Esophagus (tissue), 2 donors: ENCODE results near the gene FAM149B1. TPM values are rescaled to one million over a fixed set of nuclear protein-coding genes. Genes with fewer than 3 reads are reported as not detected.

ENCODE experiments used
- H3K27ac ChIP-seq, 2 donors: one replicate each; pipeline ENCODE4 v1.5.1; 2013; ENCODE audit warnings: low read depth in 2 of 2, mild to moderate bottlenecking in 2 of 2, inconsistent platforms in 1 of 2, low read length in 1 of 2, moderate library complexity in 1 of 2
- H3K27me3 ChIP-seq, 2 donors: one replicate each; pipeline ENCODE4 v1.6.1; 2013; ENCODE audit warnings: low read length in 2 of 2, control low read depth in 1 of 2, mild to moderate bottlenecking in 1 of 2; ENCODE audit not compliant: insufficient read depth in 2 of 2, control insufficient read depth in 1 of 2
- H3K36me3 ChIP-seq, 2 donors: one replicate each; pipeline ENCODE4 v1.6.1; 2013; ENCODE audit warnings: low read length in 1 of 2; ENCODE audit not compliant: control insufficient read depth in 2 of 2, insufficient read depth in 2 of 2
- H3K4me1 ChIP-seq, 2 donors: one replicate each; pipeline ENCODE4 v1.6.1; 2013; ENCODE audit warnings: low read length in 1 of 2; ENCODE audit not compliant: control insufficient read depth in 2 of 2, insufficient read depth in 2 of 2
- H3K4me3 ChIP-seq, 2 donors: one replicate each; pipeline ENCODE4 v1.5.1; 2013; ENCODE audit warnings: low read length in 2 of 2, mild to moderate bottlenecking in 2 of 2, low read depth in 1 of 2, moderate library complexity in 1 of 2
- H3K9me3 ChIP-seq, 2 donors: one replicate each; pipeline ENCODE4 v1.6.1; 2013; ENCODE audit warnings: mild to moderate bottlenecking in 2 of 2, low read depth in 1 of 2, low read length in 1 of 2, moderate library complexity in 1 of 2; ENCODE audit not compliant: control insufficient read depth in 2 of 2, insufficient read depth in 1 of 2
- WGBS, 2 donors: extraction: QIAGEN DNeasy Blood & Tissue Kit; methylation state at CpG; one replicate each; pipeline ENCODE4 v1.1.7; 2013; 5-methylcytosine and 5-hydroxymethylcytosine counted together
- polyA plus RNA-seq, 2 donors: library from polyadenylated mRNA; stranded (reverse); fragments of 200-250 nt; gene quantifications; one replicate each; pipeline ENCODE4 v1.2.3, GENCODE V29; 2013
- donor health status: healthy with polysubstance abuse.
- donor health status: Bipolar disorder and iron deficiency.

Gene FAM149B1
- polyA plus RNA-seq, 2 donors: 9.4 to 21.7 TPM

GRCh38 chr10:73220989-73221388, 53.1 kb downstream of the FAM149B1 start:
- Histone ChIP-seq H3K9me3 (no peaks in the 10 kb centered on the region), H3K27ac (no peak overlapping the region), H3K4me3 (no peak overlapping the region), H3K36me3 (peaks cover 0 to 5% of the 10 kb centered on the region in 2 donors), H3K4me1 (no peaks in the 10 kb centered on the region), H3K27me3 (no peaks in the 10 kb centered on the region)
- 98% methylated on average over 1 of the region's 1 CpG for WGBS, 2 donors

- H3K27ac ChIP-seq: no peak overlapping the region
- no peak overlapping the region for H3K4me3 ChIP-seq
- no peaks in the 10 kb centered on the region for H3K27me3 ChIP-seq
- no peaks in the 10 kb centered on the region for H3K4me1 ChIP-seq
- H3K36me3 ChIP-seq: peaks cover 0 to 2% of the 10 kb centered on the region in 2 donors
- H3K9me3 ChIP-seq: no peaks in the 10 kb centered on the region
These were observed 57.6 kb downstream of the FAM149B1 start for GRCh38 chr10:73225518-73225917.

GRCh38 chr10:73226663-73227062, 58.7 kb downstream of the FAM149B1 start:
- H3K9me3 ChIP-seq: no peaks in the 10 kb centered on the region
- H3K36me3 ChIP-seq: peaks cover 0 to 2% of the 10 kb centered on the region in 2 donors
- H3K4me1 ChIP-seq: no peaks in the 10 kb centered on the region
- H3K27me3 ChIP-seq: no peaks in the 10 kb centered on the region
- no peak overlapping the region for H3K27ac ChIP-seq
- no peak overlapping the region for H3K4me3 ChIP-seq

GRCh38 chr10:73228247-73228646, 60.3 kb downstream of the FAM149B1 start:
- H3K4me1 ChIP-seq: no peaks in the 10 kb centered on the region
- no peaks in the 10 kb centered on the region for H3K27me3 ChIP-seq
- H3K9me3 ChIP-seq: no peaks in the 10 kb centered on the region
- no peak overlapping the region for H3K27ac ChIP-seq
- peaks cover 0 to 2% of the 10 kb centered on the region in 2 donors for H3K36me3 ChIP-seq
- 83 to 89% methylated on average over 3 of the region's 3 CpGs for WGBS, 2 donors
- H3K4me3 ChIP-seq: no peak overlapping the region

GRCh38 chr10:73229567-73229966, 61.6 kb downstream of the FAM149B1 start:
- H3K4me1 ChIP-seq: no peaks in the 10 kb centered on the region
- H3K27me3 ChIP-seq: no peaks in the 10 kb centered on the region
- no peak overlapping the region for H3K4me3 ChIP-seq
- 82 to 87% methylated on average over 6 of the region's 6 CpGs for WGBS, 2 donors
- peaks cover 0 to 2% of the 10 kb centered on the region in 2 donors for H3K36me3 ChIP-seq
- no peak overlapping the region for H3K27ac ChIP-seq
- H3K9me3 ChIP-seq: no peaks in the 10 kb centered on the region

- H3K36me3 ChIP-seq: peaks cover 2 to 3% of the 10 kb centered on the region in 2 donors
- H3K9me3 ChIP-seq: no peaks in the 10 kb centered on the region
- no peaks in the 10 kb centered on the region for H3K27me3 ChIP-seq
- no peaks in the 10 kb centered on the region for H3K4me1 ChIP-seq
- H3K27ac ChIP-seq: no peak overlapping the region
- WGBS, 2 donors: 88 to 91% methylated on average over 8 of the region's 8 CpGs
- no peak overlapping the region for H3K4me3 ChIP-seq
These were observed 65.0 kb downstream of the FAM149B1 start for GRCh38 chr10:73232887-73233286.

- Histone ChIP-seq H3K27ac (no peak overlapping the region), H3K36me3 (peaks cover 2 to 5% of the 10 kb centered on the region in 2 donors), H3K4me1 (no peaks in the 10 kb centered on the region), H3K27me3 (no peaks in the 10 kb centered on the region), H3K4me3 (no peak overlapping the region), H3K9me3 (no peaks in the 10 kb centered on the region)
- 91 to 94% methylated on average over 2 of the region's 2 CpGs for WGBS, 2 donors
These were observed 66.0 kb downstream of the FAM149B1 start for GRCh38 chr10:73233883-73234282.

- no peaks in the 10 kb centered on the region for H3K27me3 ChIP-seq
- WGBS, 2 donors: 87 to 89% methylated on average over 7 of the region's 7 CpGs
- no peaks in the 10 kb centered on the region for H3K9me3 ChIP-seq
- H3K4me3 ChIP-seq: no peak overlapping the region
- peaks cover under 1 to 7% of the 10 kb centered on the region in 2 donors for H3K36me3 ChIP-seq
- H3K27ac ChIP-seq: no peak overlapping the region
- H3K4me1 ChIP-seq: no peaks in the 10 kb centered on the region
These were observed 66.8 kb downstream of the FAM149B1 start for GRCh38 chr10:73234695-73235094.

- no peak overlapping the region for H3K27ac ChIP-seq
- 93 to 95% methylated on average over 5 of the region's 5 CpGs for WGBS, 2 donors
These were observed 71.2 kb downstream of the FAM149B1 start for GRCh38 chr10:73238990-73239566.

GRCh38 chr10:73239908-73240307, 72.0 kb downstream of the FAM149B1 start:
- Histone ChIP-seq H3K4me3 (no peak overlapping the region), H3K9me3 (no peaks in the 10 kb centered on the region), H3K27ac (no peak overlapping the region), H3K4me1 (no peaks in the 10 kb centered on the region), H3K36me3 (peaks cover 2 to 7% of the 10 kb centered on the region in 2 donors), H3K27me3 (no peaks in the 10 kb centered on the region)
- WGBS, 2 donors: 94 to 96% methylated on average over 2 of the region's 2 CpGs

More at GRCh38 chr10:73238990-73239566, 71.2 kb downstream of the FAM149B1 start:
- H3K4me1 ChIP-seq: no peaks in the 10 kb centered on the region
- H3K4me3 ChIP-seq: no peak overlapping the region
- no peaks in the 10 kb centered on the region for H3K9me3 ChIP-seq
- no peaks in the 10 kb centered on the region for H3K27me3 ChIP-seq
- H3K36me3 ChIP-seq: peaks cover 2 to 7% of the 10 kb centered on the region in 2 donors
